HepG2 (cell line): ENCODE data around the gene IQSEC1.

ENCODE experiments used
- GPBP1L1 ChIP-seq: sonication (generic); formaldehyde crosslinking; IDR thresholded peaks from 2 replicates; pipeline ENCODE4 v1.5.0; 2020; ENCODE audit warnings: mild to moderate bottlenecking, missing genetic modification reagents
- HDAC6 ChIP-seq: fragments of 200-600 bp; sonication (generic); IDR thresholded peaks from 2 replicates; pipeline ENCODE4 v1.7.0; 2017; ENCODE audit warnings: mild to moderate bottlenecking, antibody characterized with exemption, low read length, low read depth
- MZF1 ChIP-seq: sonication (generic); formaldehyde crosslinking; IDR thresholded peaks from 2 replicates; pipeline ENCODE4 v1.8.1; 2023; ENCODE audit warnings: mild to moderate bottlenecking, missing genetic modification reagents, borderline replicate concordance
- NRL ChIP-seq: sonication (generic); formaldehyde crosslinking; IDR thresholded peaks from 2 replicates; pipeline ENCODE4 v1.5.0; 2020; ENCODE audit warnings: missing genetic modification reagents, mild to moderate bottlenecking, moderate library complexity, borderline replicate concordance
- POLR2AphosphoS5 ChIP-seq: IDR thresholded peaks from 2 replicates; pipeline ENCODE4 v1.6.1; 2012; ENCODE audit warnings: low read depth, low read length
- RFX5 ChIP-seq: IDR thresholded peaks from 2 replicates; pipeline ENCODE4 v1.6.1; 2011; ENCODE audit warnings: low read depth, low read length, improper control_type of control experiment
- ZNF34 ChIP-seq: sonication (generic); formaldehyde crosslinking; IDR thresholded peaks from 2 replicates; pipeline ENCODE4 v1.4.0; 2020; ENCODE audit warnings: mild to moderate bottlenecking, missing genetic modification reagents, borderline replicate concordance
- ZNF512 ChIP-seq: sonication (generic); formaldehyde crosslinking; IDR thresholded peaks from 2 replicates; pipeline ENCODE4 v1.4.0; 2020; ENCODE audit warnings: mild to moderate bottlenecking, missing genetic modification reagents
- ZNF629 ChIP-seq: sonication (generic); formaldehyde crosslinking; conservative IDR thresholded peaks from 2 replicates; pipeline ENCODE4 v1.5.0; 2020; ENCODE audit warnings: missing genetic modification reagents

- TF ChIP-seq RFX5 (no peak), POLR2AphosphoS5 (no peak), GPBP1L1 (no peak), NRL (CRISPR knock-in tag) (no peak), ZNF629 (CRISPR knock-in tag) (no peak), ZNF34 (CRISPR knock-in tag) (no peak), MZF1 (CRISPR knock-in tag) (no peak), HDAC6 (no peak), ZNF512 (CRISPR knock-in tag) (no peak)
Measured at GRCh38 chr3:13031621-13032020, 41.6 kb downstream of the IQSEC1 start.
